A673 (cell line): ENCODE measurements around the gene NOTCH3. TPM values are rescaled to one million over a fixed set of nuclear protein-coding genes. Genes with fewer than 3 reads are reported as not detected.

Experiments
- BruUV-seq: library from RNA; stranded (reverse); fragments of 400-500 nt; replicated peaks from 2 replicates; lab custom pipeline; 2021; lab: Mats Ljungman, UMichigan
- CTCF ChIA-PET: fragments of 300-600 bp; sonication (Branson Sonifier 250); formaldehyde crosslinking; loops from one replicate; lab custom pipeline; 2022; ENCODE audit warnings: antibody characterized with exemption; lab: Charles Lee
- POLR2A ChIA-PET: fragments of 300-600 bp; sonication (Branson Sonifier 250); formaldehyde crosslinking; loops from one replicate; lab custom pipeline; 2022; ENCODE audit warnings: antibody characterized with exemption; ENCODE audit not compliant: low non-redundant PET; lab: Charles Lee
- DNase-seq: peaks from one replicate; pipeline ENCODE4 v3.0.0-alpha.2; 2015; ENCODE audit warnings: low spot score
- H3K27ac ChIP-seq: fragments of 200-600 bp; sonication (generic); 2 replicates; pipeline ENCODE4 v1.5.1; 2016; ENCODE audit warnings: mixed run types, low read depth, mild to moderate bottlenecking, mixed read lengths, antibody characterized with exemption, low read length; ENCODE audit not compliant: poor library complexity, severe bottlenecking
- H3K27me3 ChIP-seq: fragments of 200-600 bp; sonication (generic); replicated peaks from 2 replicates; pipeline ENCODE4 v1.6.1; 2017; ENCODE audit warnings: mixed run types, low read depth, mild to moderate bottlenecking, mixed read lengths, antibody characterized with exemption, low read length; ENCODE audit not compliant: insufficient read depth, poor library complexity
- H3K36me3 ChIP-seq: fragments of 200-600 bp; sonication (generic); 2 replicates; pipeline ENCODE4 v1.6.1; 2016; ENCODE audit warnings: mixed run types, mild to moderate bottlenecking, mixed read lengths, antibody characterized with exemption, low read length; ENCODE audit not compliant: insufficient read depth, poor library complexity, severe bottlenecking
- H3K4me1 ChIP-seq: fragments of 200-600 bp; sonication (generic); 2 replicates; pipeline ENCODE4 v1.6.1; 2017; ENCODE audit warnings: mixed run types, mild to moderate bottlenecking, mixed read lengths, antibody characterized with exemption, low read length; ENCODE audit not compliant: insufficient read depth, poor library complexity, severe bottlenecking
- H3K4me3 ChIP-seq: fragments of 200-600 bp; sonication (generic); 2 replicates; pipeline ENCODE4 v1.5.1; 2016; ENCODE audit warnings: low read depth, mixed run types, mild to moderate bottlenecking, mixed read lengths, low read length; ENCODE audit not compliant: poor library complexity, severe bottlenecking
- H3K9me3 ChIP-seq: fragments of 200-600 bp; sonication (generic); 2 replicates; pipeline ENCODE4 v1.6.1; 2016; ENCODE audit warnings: mixed run types, low read depth, mild to moderate bottlenecking, mixed read lengths, antibody characterized with exemption, low read length; ENCODE audit not compliant: poor library complexity, severe bottlenecking
- CTCF ChIP-seq: fragments of 300-800, 200-600 bp; sonication (generic); conservative IDR thresholded peaks from 2 replicates; pipeline ENCODE4 v1.5.1; 2017; ENCODE audit warnings: low read depth, mild to moderate bottlenecking, antibody characterized with exemption, low read length, moderate library complexity, mixed read lengths
- EZH2 ChIP-seq: fragments of 200-600 bp; sonication (generic); IDR thresholded peaks from 2 replicates; pipeline ENCODE4 v1.6.1; 2017; ENCODE audit warnings: borderline replicate concordance, low read depth, mild to moderate bottlenecking, mixed read lengths, antibody characterized with exemption, low read length; ENCODE audit not compliant: poor library complexity, severe bottlenecking
- intact Hi-C: fragments of 100-400 bp; cut with micrococcal nuclease; formaldehyde crosslinking; loops from one replicate; pipeline ENCODE4 v1.10.0; 2022; ENCODE audit not compliant: unreplicated experiment
- total RNA-seq: library from RNA; stranded (reverse); gene quantifications from 2 replicates; pipeline ENCODE4 v1.2.3, GENCODE V29; 2021

The NOTCH3 gene
- total RNA-seq, 1 experiment from 2014 or later = 19.7 TPM

DNA sequence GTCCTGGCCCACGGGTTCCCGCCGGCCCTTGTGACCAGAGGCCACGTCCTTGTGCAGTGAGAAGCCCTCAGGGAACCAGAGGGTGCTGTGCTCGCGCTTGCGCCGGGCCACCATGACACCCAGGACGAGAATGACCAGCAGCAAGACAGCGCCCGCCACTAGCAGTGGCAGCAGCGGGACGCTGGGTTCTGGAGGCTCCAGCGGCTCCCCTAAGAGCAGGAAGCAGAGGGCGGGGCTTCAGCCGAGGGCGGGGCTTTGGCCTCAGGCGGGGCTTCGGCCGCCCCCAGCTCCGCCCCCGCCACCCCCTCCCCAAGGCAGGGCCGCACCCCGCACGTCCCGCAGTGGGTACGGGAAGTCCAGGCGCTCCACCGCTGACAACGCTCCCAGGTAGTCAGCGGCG lies 30.4 kb downstream of the NOTCH3 start:
- Histone ChIP-seq H3K9me3 (no peaks in the 10 kb centered on the region), H3K27ac (no peak overlapping the region), H3K36me3 (peaks cover 15% of the 10 kb centered on the region), H3K27me3 (no peaks in the 10 kb centered on the region), H3K4me1 (no peaks in the 10 kb centered on the region), H3K4me3 (no peak overlapping the region)
- no peak for DNase-seq
- POLR2A ChIA-PET = no interaction called here
- BruUV-seq = no TSS peak
- intact Hi-C loops = no loop called here
- TF ChIP-seq CTCF (no peak), EZH2 (no peak)
- CTCF ChIA-PET = no interaction called here

DNA sequence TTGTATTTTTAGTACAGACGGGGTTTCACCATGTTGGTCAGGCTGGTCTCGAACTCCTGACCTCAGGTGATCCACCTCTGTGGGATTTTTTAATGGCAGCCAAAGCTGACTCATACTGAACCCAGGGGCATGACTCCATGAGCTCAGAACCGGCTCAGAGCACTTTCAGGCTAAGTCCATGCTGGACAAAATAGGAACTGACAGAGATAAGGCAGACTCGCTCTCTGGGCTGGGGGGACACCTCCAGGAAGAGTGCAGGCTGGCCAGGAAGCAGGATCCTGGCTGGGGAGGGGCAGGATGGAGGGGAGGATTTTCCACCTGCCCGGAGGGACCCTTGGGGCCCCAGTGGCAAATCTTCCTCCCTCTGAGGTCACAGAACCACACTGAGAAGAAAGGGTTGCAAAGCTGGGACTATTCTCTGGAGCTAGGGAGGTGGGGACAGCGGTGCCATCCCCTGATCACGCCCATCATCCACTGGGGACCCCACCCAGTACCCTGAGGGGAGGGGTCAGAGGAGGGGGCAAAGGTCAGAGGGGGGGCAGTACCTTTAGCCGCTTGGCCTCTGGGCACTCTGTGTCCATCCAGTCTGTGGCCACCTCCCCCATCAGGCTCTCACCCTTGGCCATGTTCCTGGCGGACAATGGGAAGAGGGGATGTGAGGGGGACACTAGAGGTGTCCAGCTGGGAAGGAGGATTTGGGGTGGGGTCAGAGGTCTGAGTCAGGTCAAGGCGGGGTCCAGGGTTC lies 31.1 kb downstream of the NOTCH3 start:
- CTCF ChIA-PET = no interaction called here
- Histone ChIP-seq H3K27me3 (no peaks in the 10 kb centered on the region), H3K27ac (no peak overlapping the region), H3K36me3 (peaks cover 21% of the 10 kb centered on the region), H3K4me1 (no peaks in the 10 kb centered on the region), H3K9me3 (no peaks in the 10 kb centered on the region), H3K4me3 (no peak overlapping the region)
- BruUV-seq = no TSS peak
- POLR2A ChIA-PET = no interaction called here
- TF ChIP-seq EZH2 = no peak
- TF ChIP-seq CTCF = no peak
- intact Hi-C loops = no loop called here
- no peak for DNase-seq

- POLR2A ChIA-PET = no interaction called here
- Histone ChIP-seq H3K4me3 (no peak overlapping the region), H3K36me3 (peaks cover 22% of the 10 kb centered on the region), H3K27ac (no peak overlapping the region), H3K27me3 (no peaks in the 10 kb centered on the region), H3K4me1 (no peaks in the 10 kb centered on the region), H3K9me3 (no peaks in the 10 kb centered on the region)
- intact Hi-C loops = no loop called here
- no peak for DNase-seq
- CTCF ChIA-PET = no interaction called here
- no TSS peak for BruUV-seq
- TF ChIP-seq CTCF (no peak), EZH2 (no peak)
Observed at GRCh38 chr19:15166700-15167099, 34.1 kb downstream of the NOTCH3 start.
